Epithelial cell of proximal tubule (primary cell): ENCODE measurements around the gene XPO1. TPM values are rescaled to one million over a fixed set of nuclear protein-coding genes. Genes with fewer than 3 reads are reported as not detected.
"Not testable (repeated sequence)": the region's sequence is repeated elsewhere in the genome, so short reads cannot be mapped to it uniquely, and the experiment has no call there.

Experiments
- DNase-seq: peaks from one replicate; pipeline ENCODE4 v3.0.0-alpha.2; 2011; ENCODE audit warnings: low read depth
- H3K4me3 ChIP-seq: 2 replicates; pipeline ENCODE4 v1.5.1; 2011; ENCODE audit warnings: low read depth, mild to moderate bottlenecking, low read length
- CTCF ChIP-seq: conservative IDR thresholded peaks from 2 replicates; pipeline ENCODE4 v1.5.1; 2012; ENCODE audit warnings: low read depth, mild to moderate bottlenecking, low read length
- total RNA-seq: library from RNA; depleted of rRNA; stranded (reverse); fragments of >200 nt; gene quantifications from 2 replicates; pipeline ENCODE4 v1.2.3, GENCODE V29; 2015

XPO1 gene
- total RNA-seq, 1 donor from 2014 or later, result 104 TPM

GRCh38 chr2:61465045-61465444 is 73.1 kb downstream of the XPO1 start:
- no peak for DNase-seq
- H3K4me3 ChIP-seq, result no peak overlapping the region
- TF ChIP-seq CTCF, result no peak

GRCh38 chr2:61463769-61464475 is 74.2 kb downstream of the XPO1 start:
- H3K4me3 ChIP-seq, result no peak overlapping the region
- no peak for TF ChIP-seq CTCF
- no peak for DNase-seq

- no peak overlapping the region for H3K4me3 ChIP-seq
- TF ChIP-seq CTCF, result no peak
- DNase-seq, result no peak
Measured at GRCh38 chr2:61461404-61461803, 76.8 kb downstream of the XPO1 start.

GRCh38 chr2:61460163-61460562 is 78.0 kb downstream of the XPO1 start:
- no peak for TF ChIP-seq CTCF
- no peak overlapping the region for H3K4me3 ChIP-seq
- peak; percentile 64 for DNase-seq

GRCh38 chr2:61456746-61457420 is 81.3 kb downstream of the XPO1 start:
- no peak for TF ChIP-seq CTCF
- DNase-seq, result no peak

GRCh38 chr2:61456070-61456745 is 81.9 kb downstream of the XPO1 start:
- DNase-seq, result no peak
- TF ChIP-seq CTCF, result no peak
- H3K4me3 ChIP-seq, result no peak overlapping the region

More at GRCh38 chr2:61456746-61457420, 81.3 kb downstream of the XPO1 start:
- H3K4me3 ChIP-seq, result no peak overlapping the region

GRCh38 chr2:61454972-61455371 is 83.2 kb downstream of the XPO1 start:
- H3K4me3 ChIP-seq, DNase-seq: not testable (repeated sequence)
